Breast epithelium (tissue), 3 donors: ENCODE data around the gene HBM.

ENCODE experiments used
- POLR2A ChIP-seq: fragments of 450-650 bp; IDR thresholded peaks from one replicate; pipeline ENCODE4 v1.6.1; 2016; ENCODE audit warnings: antibody characterized with exemption, mild to moderate bottlenecking, moderate library complexity
- POLR2AphosphoS5 ChIP-seq, 3 donors: sonication (generic); formaldehyde crosslinking; IDR thresholded peaks; one replicate each; pipeline ENCODE4 v1.6.1; 2017; ENCODE audit warnings: antibody characterized with exemption in 3 of 3
- TF ChIP-seq, protein P1 (sequence below), 3 donors: fragments of 450-650 bp; IDR thresholded peaks; one replicate each; pipeline ENCODE4 v1.5.1; 2016 to 2017; ENCODE audit warnings: antibody characterized with exemption in 3 of 3, mild to moderate bottlenecking in 3 of 3, moderate library complexity in 3 of 3

DNA sequence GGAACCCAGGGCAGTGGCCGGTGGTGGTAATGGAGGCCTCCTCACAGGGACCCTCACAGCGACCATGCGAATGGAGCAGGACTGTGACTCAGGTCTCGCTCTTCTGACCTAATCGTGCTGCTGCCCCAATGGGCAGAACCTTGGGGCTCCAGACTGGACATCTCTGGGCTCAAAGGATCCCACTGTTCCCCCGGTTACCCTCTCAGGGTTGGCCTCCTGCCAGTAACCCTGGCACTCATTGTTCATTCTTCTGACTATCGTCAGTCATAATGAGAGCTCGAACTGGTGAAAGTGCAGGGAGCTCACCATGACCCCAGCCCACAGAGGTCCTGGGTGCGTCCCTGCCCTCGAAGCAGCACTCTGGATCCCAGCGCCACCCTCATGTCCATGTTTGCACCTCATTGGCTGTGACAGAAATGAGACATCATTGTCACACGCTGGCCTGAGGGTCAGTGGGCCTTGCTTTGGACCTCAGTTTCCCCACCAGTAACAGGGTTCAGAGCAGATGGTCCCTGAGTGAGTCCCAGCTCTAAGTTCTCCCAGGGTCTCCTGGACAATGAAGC is 23.3 kb upstream of the HBM start:
- TF ChIP-seq, protein P1, sequence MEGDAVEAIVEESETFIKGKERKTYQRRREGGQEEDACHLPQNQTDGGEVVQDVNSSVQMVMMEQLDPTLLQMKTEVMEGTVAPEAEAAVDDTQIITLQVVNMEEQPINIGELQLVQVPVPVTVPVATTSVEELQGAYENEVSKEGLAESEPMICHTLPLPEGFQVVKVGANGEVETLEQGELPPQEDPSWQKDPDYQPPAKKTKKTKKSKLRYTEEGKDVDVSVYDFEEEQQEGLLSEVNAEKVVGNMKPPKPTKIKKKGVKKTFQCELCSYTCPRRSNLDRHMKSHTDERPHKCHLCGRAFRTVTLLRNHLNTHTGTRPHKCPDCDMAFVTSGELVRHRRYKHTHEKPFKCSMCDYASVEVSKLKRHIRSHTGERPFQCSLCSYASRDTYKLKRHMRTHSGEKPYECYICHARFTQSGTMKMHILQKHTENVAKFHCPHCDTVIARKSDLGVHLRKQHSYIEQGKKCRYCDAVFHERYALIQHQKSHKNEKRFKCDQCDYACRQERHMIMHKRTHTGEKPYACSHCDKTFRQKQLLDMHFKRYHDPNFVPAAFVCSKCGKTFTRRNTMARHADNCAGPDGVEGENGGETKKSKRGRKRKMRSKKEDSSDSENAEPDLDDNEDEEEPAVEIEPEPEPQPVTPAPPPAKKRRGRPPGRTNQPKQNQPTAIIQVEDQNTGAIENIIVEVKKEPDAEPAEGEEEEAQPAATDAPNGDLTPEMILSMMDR (IDR thresholded peaks at IDR 0.05), result no peak
- TF ChIP-seq POLR2A (no peak), POLR2AphosphoS5 (IDR thresholded peaks at IDR 0.05) (no peak)
